ENCODE measurements around the gene FBXO34.
A peak's percentile ranks its signal among the peaks of the same experiment; 100 is the strongest.

The FBXO34 gene

GRCh38 chr14:55297611-55298499 lies 26.6 kb downstream of the FBXO34 start:
- Histone ChIP-seq H3K9me3 (ENCODE audit: control insufficient read depth, low read length) (no peaks in the 10 kb centered on the region), H3K9ac (no peak overlapping the region), H3K4me3 (ENCODE audit: low read depth, low read length) (no peak overlapping the region), H3K36me3 (ENCODE audit: control insufficient read depth, insufficient read depth, low read length) (no peaks in the 10 kb centered on the region), H2AFZ (no peak overlapping the region), H3K79me2 (peaks cover 41% of the 10 kb centered on the region), H3K27ac (no peak overlapping the region), H3K4me1 (peaks cover 5% of the 10 kb centered on the region), H3K4me2 (ENCODE audit: low read length) (no peak overlapping the region), H3K27me3 (ENCODE audit: control insufficient read depth, insufficient read depth, low read length) (no peaks in the 10 kb centered on the region)
- TF ChIP-seq CTCF (IDR thresholded peaks at IDR 0.05) = peak; percentile 27

GRCh38 chr14:55298500-55298822 lies 27.2 kb downstream of the FBXO34 start:
- peaks cover 41% of the 10 kb centered on the region for H3K79me2 ChIP-seq
- TF ChIP-seq CTCF (IDR thresholded peaks at IDR 0.05) = no peak
- H3K27me3 ChIP-seq (ENCODE audit: control insufficient read depth, insufficient read depth, low read length) = no peaks in the 10 kb centered on the region
- H3K9me3 ChIP-seq (ENCODE audit: control insufficient read depth, low read length) = no peaks in the 10 kb centered on the region
- H3K9ac ChIP-seq = no peak overlapping the region
- no peak overlapping the region for H3K4me3 ChIP-seq (ENCODE audit: low read depth, low read length)
- no peak overlapping the region for H3K4me2 ChIP-seq (ENCODE audit: low read length)
- H2AFZ ChIP-seq = no peak overlapping the region
- peaks cover 7% of the 10 kb centered on the region for H3K4me1 ChIP-seq
- H3K27ac ChIP-seq = no peak overlapping the region
- H3K36me3 ChIP-seq (ENCODE audit: control insufficient read depth, insufficient read depth, low read length) = no peaks in the 10 kb centered on the region

GRCh38 chr14:55301437-55302121 lies 30.4 kb downstream of the FBXO34 start:
- Histone ChIP-seq H3K36me3 (ENCODE audit: control insufficient read depth, insufficient read depth, low read length) (no peaks in the 10 kb centered on the region), H3K4me3 (ENCODE audit: low read depth, low read length) (no peak overlapping the region), H3K9me3 (ENCODE audit: control insufficient read depth, low read length) (no peaks in the 10 kb centered on the region), H3K27me3 (ENCODE audit: control insufficient read depth, insufficient read depth, low read length) (no peaks in the 10 kb centered on the region), H2AFZ (no peak overlapping the region), H3K79me2 (peaks cover 43% of the 10 kb centered on the region), H3K9ac (no peak overlapping the region), H3K4me2 (ENCODE audit: low read length) (no peak overlapping the region), H3K4me1 (peaks cover 7% of the 10 kb centered on the region), H3K27ac (no peak overlapping the region)
- TF ChIP-seq CTCF (IDR thresholded peaks at IDR 0.05) = no peak

- Histone ChIP-seq H2AFZ (no peak overlapping the region), H3K4me3 (ENCODE audit: low read depth, low read length) (no peak overlapping the region), H3K4me1 (peaks cover 4% of the 10 kb centered on the region), H3K79me2 (peaks cover 37% of the 10 kb centered on the region), H3K27me3 (ENCODE audit: control insufficient read depth, insufficient read depth, low read length) (no peaks in the 10 kb centered on the region), H3K27ac (no peak overlapping the region), H3K4me2 (ENCODE audit: low read length) (no peak overlapping the region), H3K9me3 (ENCODE audit: control insufficient read depth, low read length) (no peaks in the 10 kb centered on the region), H3K36me3 (ENCODE audit: control insufficient read depth, insufficient read depth, low read length) (no peaks in the 10 kb centered on the region), H3K9ac (no peak overlapping the region)
- no peak for TF ChIP-seq CTCF (IDR thresholded peaks at IDR 0.05)
These were observed 31.3 kb downstream of the FBXO34 start for GRCh38 chr14:55302367-55303124.

Data from parathyroid adenoma (tissue), 2 donors.